ENCODE results near the gene VPS16.

- no peak for TF ChIP-seq POLR2A (IDR thresholded peaks at IDR 0.05)
- TF ChIP-seq, protein P1, sequence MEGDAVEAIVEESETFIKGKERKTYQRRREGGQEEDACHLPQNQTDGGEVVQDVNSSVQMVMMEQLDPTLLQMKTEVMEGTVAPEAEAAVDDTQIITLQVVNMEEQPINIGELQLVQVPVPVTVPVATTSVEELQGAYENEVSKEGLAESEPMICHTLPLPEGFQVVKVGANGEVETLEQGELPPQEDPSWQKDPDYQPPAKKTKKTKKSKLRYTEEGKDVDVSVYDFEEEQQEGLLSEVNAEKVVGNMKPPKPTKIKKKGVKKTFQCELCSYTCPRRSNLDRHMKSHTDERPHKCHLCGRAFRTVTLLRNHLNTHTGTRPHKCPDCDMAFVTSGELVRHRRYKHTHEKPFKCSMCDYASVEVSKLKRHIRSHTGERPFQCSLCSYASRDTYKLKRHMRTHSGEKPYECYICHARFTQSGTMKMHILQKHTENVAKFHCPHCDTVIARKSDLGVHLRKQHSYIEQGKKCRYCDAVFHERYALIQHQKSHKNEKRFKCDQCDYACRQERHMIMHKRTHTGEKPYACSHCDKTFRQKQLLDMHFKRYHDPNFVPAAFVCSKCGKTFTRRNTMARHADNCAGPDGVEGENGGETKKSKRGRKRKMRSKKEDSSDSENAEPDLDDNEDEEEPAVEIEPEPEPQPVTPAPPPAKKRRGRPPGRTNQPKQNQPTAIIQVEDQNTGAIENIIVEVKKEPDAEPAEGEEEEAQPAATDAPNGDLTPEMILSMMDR (IDR thresholded peaks at IDR 0.05): no peak
Measured at GRCh38 chr20:2849529-2849928, 9.0 kb downstream of the VPS16 start.

Data from heart left ventricle (tissue), 13 donors.